Mammary epithelial cell (primary cell): ENCODE results near the gene SEC14L5.

Source experiments
- EZH2 ChIP-seq: IDR thresholded peaks from 2 replicates; pipeline ENCODE4 v1.6.1; 2012; ENCODE audit warnings: low read length, inconsistent platforms, borderline replicate concordance
- TF ChIP-seq, protein P1 (sequence below), 2 donors: IDR thresholded peaks in 1 of 2; conservative IDR thresholded peaks in 1 of 2; 2 replicates each; pipeline ENCODE4 v1.5.1; 2011 to 2012; ENCODE audit warnings: inconsistent platforms in 2 of 2, low read length in 2 of 2, mild to moderate bottlenecking in 2 of 2, control low read depth in 1 of 2, low read depth in 1 of 2; ENCODE audit not compliant: insufficient read depth in 1 of 2; ENCODE audit errors: extremely low read depth in 1 of 2

DNA sequence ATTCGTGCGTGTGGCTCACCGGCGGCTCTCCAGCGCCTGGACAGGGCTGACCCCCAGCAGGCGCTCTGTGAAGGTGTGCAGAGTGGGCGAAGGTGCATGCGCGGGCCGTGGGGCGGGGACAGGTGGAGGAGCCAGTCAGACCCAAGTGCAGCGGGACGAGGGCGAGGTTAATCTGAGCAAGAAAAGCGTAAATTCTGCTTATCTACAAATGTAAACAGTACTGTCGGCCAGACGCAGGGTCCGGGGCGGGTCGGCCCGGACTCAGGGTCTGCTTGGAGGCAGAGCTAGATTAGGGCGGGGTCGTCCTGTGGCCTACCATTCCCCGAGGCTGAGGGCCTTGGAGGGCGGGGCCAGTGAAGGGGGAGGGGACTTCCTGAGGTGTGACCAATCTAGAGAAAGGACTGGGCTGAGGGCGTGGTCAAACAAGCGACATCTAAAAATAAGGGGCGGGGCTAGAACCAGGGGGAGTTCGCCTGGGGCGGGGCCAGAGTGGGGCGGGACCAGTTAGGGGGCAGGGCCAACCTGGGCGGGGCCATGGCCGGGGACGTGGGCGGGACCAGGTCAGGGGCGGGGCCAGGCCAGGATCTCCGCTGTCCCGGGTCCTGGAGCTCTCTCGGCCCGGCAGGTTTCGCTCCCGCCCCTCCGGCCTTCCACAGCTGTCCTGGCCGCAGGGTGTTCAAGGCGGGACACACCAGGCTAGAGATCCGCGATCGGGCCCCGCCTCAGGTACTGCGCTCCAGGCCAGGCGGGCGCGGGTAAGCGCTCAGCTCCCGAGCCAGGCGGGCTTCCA is at the start of gene SEC14L5:
- TF ChIP-seq EZH2 = no peak
- TF ChIP-seq, protein P1, sequence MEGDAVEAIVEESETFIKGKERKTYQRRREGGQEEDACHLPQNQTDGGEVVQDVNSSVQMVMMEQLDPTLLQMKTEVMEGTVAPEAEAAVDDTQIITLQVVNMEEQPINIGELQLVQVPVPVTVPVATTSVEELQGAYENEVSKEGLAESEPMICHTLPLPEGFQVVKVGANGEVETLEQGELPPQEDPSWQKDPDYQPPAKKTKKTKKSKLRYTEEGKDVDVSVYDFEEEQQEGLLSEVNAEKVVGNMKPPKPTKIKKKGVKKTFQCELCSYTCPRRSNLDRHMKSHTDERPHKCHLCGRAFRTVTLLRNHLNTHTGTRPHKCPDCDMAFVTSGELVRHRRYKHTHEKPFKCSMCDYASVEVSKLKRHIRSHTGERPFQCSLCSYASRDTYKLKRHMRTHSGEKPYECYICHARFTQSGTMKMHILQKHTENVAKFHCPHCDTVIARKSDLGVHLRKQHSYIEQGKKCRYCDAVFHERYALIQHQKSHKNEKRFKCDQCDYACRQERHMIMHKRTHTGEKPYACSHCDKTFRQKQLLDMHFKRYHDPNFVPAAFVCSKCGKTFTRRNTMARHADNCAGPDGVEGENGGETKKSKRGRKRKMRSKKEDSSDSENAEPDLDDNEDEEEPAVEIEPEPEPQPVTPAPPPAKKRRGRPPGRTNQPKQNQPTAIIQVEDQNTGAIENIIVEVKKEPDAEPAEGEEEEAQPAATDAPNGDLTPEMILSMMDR (conservative IDR thresholded peaks at IDR 0.05 in 1 of 2, IDR thresholded peaks at IDR 0.05 in 1 of 2; ENCODE audit: extremely low read depth in 1 of 2, insufficient read depth in 1 of 2, low read depth in 1 of 2, low read length in 2 of 2) = no peak
